NCI-H146 (cell line): ENCODE data around the gene METAP2.

ENCODE experiments used
- DNase-seq: peaks from one replicate; lab custom pipeline; 2025; lab: John Stamatoyannopoulos, UW

The METAP2 gene

GRCh38 chr12:95549392-95550084 lies 75.6 kb downstream of the METAP2 start:
- no peak for DNase-seq

DNA sequence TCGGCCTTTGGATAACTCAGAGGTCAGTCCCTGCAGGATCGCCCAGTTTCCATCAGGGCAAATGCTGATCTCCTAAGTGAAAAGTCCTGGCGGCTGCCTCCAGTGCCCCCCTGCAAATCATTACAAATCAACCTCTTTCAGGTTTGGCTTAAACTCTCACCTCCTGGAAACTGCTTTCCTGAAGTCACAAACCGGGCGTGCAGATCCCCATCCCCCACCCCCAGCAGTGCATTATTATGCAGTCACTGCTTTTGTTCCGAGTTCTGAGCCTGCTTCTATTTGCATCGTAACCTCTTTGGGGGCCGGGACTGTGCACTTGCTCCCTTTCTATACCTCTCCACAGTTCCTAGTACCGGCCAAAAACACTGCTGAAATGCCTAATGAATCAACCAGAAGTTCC lies 77.4 kb downstream of the METAP2 start, which contains the start of gene USP44:
Gene USP44, minus strand, starts transcription at position 172 of the 400 bp plus-strand sequence. CDS start 17,220 bp downstream, outside the sequence.
- no peak for DNase-seq

GRCh38 chr12:95551913-95552516 lies 78.1 kb downstream of the METAP2 start:
- no peak for DNase-seq

GRCh38 chr12:95553197-95553943 lies 79.4 kb downstream of the METAP2 start:
- no peak for DNase-seq

- DNase-seq, result no peak
Measured at GRCh38 chr12:95554532-95555071, 80.7 kb downstream of the METAP2 start.

GRCh38 chr12:95557625-95558024 lies 83.7 kb downstream of the METAP2 start:
- peak; percentile 9 for DNase-seq
